Liver (tissue), 9 donors: Measurements from ENCODE around the gene STPG4. TPM values are rescaled to one million over a fixed set of nuclear protein-coding genes. Genes with fewer than 3 reads are reported as not detected.

ENCODE experiments used
- DNase-seq: peaks from one replicate; pipeline ENCODE4 v3.0.0-alpha.2; 2017; ENCODE audit warnings: low spot score
- H3K27ac ChIP-seq, 2 donors: one replicate each; pipeline ENCODE4 v1.7.0; 2013; ENCODE audit warnings: inconsistent platforms in 2 of 2, low read length in 2 of 2, control low read depth in 1 of 2, low read depth in 1 of 2, mild to moderate bottlenecking in 1 of 2
- H3K27me3 ChIP-seq, 4 donors: one replicate each; pipeline versions ENCODE4 v1.6.1 to v1.7.0; 2013; ENCODE audit warnings: low read length in 3 of 4, inconsistent platforms in 1 of 4, mild to moderate bottlenecking in 1 of 4, moderate library complexity in 1 of 4; ENCODE audit not compliant: control insufficient read depth in 4 of 4, insufficient read depth in 4 of 4
- H3K36me3 ChIP-seq, 4 donors: one replicate each; pipeline versions ENCODE4 v1.6.1 to v1.7.0; 2013; ENCODE audit warnings: low read length in 3 of 4, mild to moderate bottlenecking in 3 of 4, low read depth in 1 of 4, moderate library complexity in 1 of 4; ENCODE audit not compliant: control insufficient read depth in 4 of 4, insufficient read depth in 3 of 4
- H3K4me1 ChIP-seq, 4 donors: one replicate each; pipeline versions ENCODE4 v1.6.1 to v1.7.0; 2013; ENCODE audit warnings: low read length in 3 of 4, mild to moderate bottlenecking in 3 of 4, moderate library complexity in 1 of 4; ENCODE audit not compliant: control insufficient read depth in 4 of 4, insufficient read depth in 4 of 4
- H3K4me3 ChIP-seq, 3 donors: one replicate each; pipeline versions ENCODE4 v1.6.1 to v1.7.0; 2013; ENCODE audit warnings: low read length in 3 of 3, control low read depth in 1 of 3, low read depth in 1 of 3, mild to moderate bottlenecking in 1 of 3
- H3K9ac ChIP-seq, 2 donors: one replicate each; pipeline ENCODE4 v1.7.0; 2013; ENCODE audit warnings: low read length in 2 of 2, mild to moderate bottlenecking in 2 of 2, moderate library complexity in 2 of 2, control low read depth in 1 of 2, low read depth in 1 of 2
- H3K9me3 ChIP-seq, 4 donors: one replicate each; pipeline versions ENCODE4 v1.6.1 to v1.7.0; 2013; ENCODE audit warnings: low read length in 3 of 4; ENCODE audit not compliant: control insufficient read depth in 4 of 4
- ATF3 ChIP-seq: IDR thresholded peaks from 2 replicates; pipeline ENCODE4 v1.6.1; 2016; ENCODE audit warnings: antibody characterized with exemption
- CTCF ChIP-seq: fragments of 150-350 bp; IDR thresholded peaks from 2 replicates; pipeline ENCODE4 v1.5.1; 2017; ENCODE audit warnings: improper control_type of control experiment, low read depth, low read length; ENCODE audit not compliant: missing input control
- EGR1 ChIP-seq, 2 donors: IDR thresholded peaks; 2 replicates each; pipeline ENCODE4 v1.6.1; 2016 to 2018; ENCODE audit warnings: antibody characterized with exemption in 2 of 2, low read depth in 2 of 2
- FOXA1 ChIP-seq: IDR thresholded peaks from 2 replicates; pipeline ENCODE4 v1.6.1; 2016; ENCODE audit warnings: antibody characterized with exemption
- FOXA2 ChIP-seq: IDR thresholded peaks from 2 replicates; pipeline ENCODE4 v1.6.1; 2016; ENCODE audit warnings: antibody characterized with exemption
- GABPA ChIP-seq, 2 donors: IDR thresholded peaks in 1 of 2; conservative IDR thresholded peaks in 1 of 2; 2 replicates each; pipeline ENCODE4 v1.6.1; 2016; ENCODE audit warnings: antibody characterized with exemption in 2 of 2, mild to moderate bottlenecking in 1 of 2, moderate library complexity in 1 of 2
- HNF4A ChIP-seq, 2 donors: conservative IDR thresholded peaks; 2 replicates each; pipeline ENCODE4 v1.6.1; 2016; ENCODE audit warnings: antibody characterized with exemption in 2 of 2, mild to moderate bottlenecking in 2 of 2
- HNF4G ChIP-seq: IDR thresholded peaks from 2 replicates; pipeline ENCODE4 v1.6.1; 2016; ENCODE audit warnings: antibody characterized with exemption
- JUND ChIP-seq, 2 donors: IDR thresholded peaks; 2 replicates each; pipeline ENCODE4 v1.6.1; 2016; ENCODE audit warnings: antibody characterized with exemption in 2 of 2
- NR2F2 ChIP-seq: IDR thresholded peaks from 2 replicates; pipeline ENCODE4 v1.6.1; 2016; ENCODE audit warnings: antibody characterized with exemption
- RAD21 ChIP-seq, 2 donors: IDR thresholded peaks; 2 replicates each; pipeline ENCODE4 v1.6.1; 2016; ENCODE audit warnings: antibody characterized with exemption in 2 of 2, mild to moderate bottlenecking in 2 of 2
- REST ChIP-seq: IDR thresholded peaks from 2 replicates; pipeline ENCODE4 v1.6.1; 2016; ENCODE audit warnings: antibody characterized with exemption, mild to moderate bottlenecking
- RXRA ChIP-seq, 2 donors: IDR thresholded peaks; 2 replicates each; pipeline ENCODE4 v1.6.1; 2017 to 2018; ENCODE audit warnings: antibody characterized with exemption in 2 of 2, mild to moderate bottlenecking in 1 of 2
- SP1 ChIP-seq: IDR thresholded peaks from 2 replicates; pipeline ENCODE4 v1.6.1; 2018; ENCODE audit warnings: antibody characterized with exemption, mild to moderate bottlenecking
- TAF1 ChIP-seq: conservative IDR thresholded peaks from 2 replicates; pipeline ENCODE4 v1.6.1; 2016; ENCODE audit warnings: antibody characterized with exemption, mild to moderate bottlenecking
- YY1 ChIP-seq: IDR thresholded peaks from 2 replicates; pipeline ENCODE4 v1.6.1; 2016; ENCODE audit warnings: antibody characterized with exemption, mild to moderate bottlenecking
- WGBS: extraction: QIAGEN DNeasy Blood & Tissue Kit; methylation state at CpG from one replicate; pipeline ENCODE4 v1.1.7; 2013; 5-methylcytosine and 5-hydroxymethylcytosine counted together
- polyA plus RNA-seq, 2 donors: library from polyadenylated mRNA; stranded (reverse) in 1 of 2; unstranded in 1 of 2; fragments of 200-250 nt in 1 of 2; fragments of >200 nt in 1 of 2; fragmentation: Nextera tagmentation in 1 of 2; extraction: Ambion mirVana in 1 of 2; gene quantifications; one replicate each; pipeline versions ENCODE4 v1.2.1 to v1.2.3, GENCODE V29; 2013 to 2015
- total RNA-seq, 2 donors: library from RNA; depleted of rRNA; stranded (reverse); fragments of >200 nt; gene quantifications; one replicate each; pipeline ENCODE4 v1.2.3, GENCODE V29; 2014
- TF ChIP-seq, protein P1 (sequence below): IDR thresholded peaks from 2 replicates; pipeline ENCODE4 v1.6.1; 2016; ENCODE audit warnings: antibody characterized with exemption
- donor health status: healthy.
- donor health status: healthy.
- donor health status: healthy.
- donor health status: healthy.
- donor health status: healthy.

The STPG4 gene
- total and polyA plus RNA-seq, 4 donors = 0.25 TPM; not detected in 3

DNA sequence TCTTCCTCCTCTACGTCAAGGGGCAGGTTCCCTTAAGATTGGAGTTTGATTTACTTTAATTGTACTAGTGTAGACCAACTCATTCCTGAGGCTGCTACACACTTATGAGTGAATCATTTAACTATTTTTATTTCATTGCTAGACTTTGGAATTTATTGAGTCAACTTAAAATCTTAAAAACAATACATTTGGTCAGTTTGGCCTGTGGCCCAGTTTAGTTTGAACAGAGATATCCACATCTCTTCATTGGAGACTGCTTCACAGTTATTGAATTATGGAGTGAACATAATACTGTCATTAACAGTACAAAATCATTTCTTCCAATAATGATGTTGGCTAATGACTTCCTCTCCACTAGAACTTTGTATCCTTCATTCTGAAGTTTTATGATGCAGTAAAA lies 34.5 kb upstream of the STPG4 start:
- Histone ChIP-seq H3K9me3 (no peaks in the 10 kb centered on the region), H3K4me3 (no peak overlapping the region), H3K9ac (no peak overlapping the region), H3K27me3 (no peaks in the 10 kb centered on the region), H3K27ac (no peak overlapping the region), H3K4me1 (peaks cover 3 to 16% (median 5%) of the 10 kb centered on the region in 4 donors), H3K36me3 (no peaks in the 10 kb centered on the region)
- DNase-seq = no peak
- WGBS = 90% methylated on average over 1 of the region's 1 CpG
- TF ChIP-seq YY1 (no peak), RAD21 (IDR thresholded peaks at IDR 0.05) (no peak), SP1 (no peak), JUND (IDR thresholded peaks at IDR 0.05) (no peak), FOXA2 (no peak), RXRA (IDR thresholded peaks at IDR 0.05) (no peak), REST (no peak)

DNA sequence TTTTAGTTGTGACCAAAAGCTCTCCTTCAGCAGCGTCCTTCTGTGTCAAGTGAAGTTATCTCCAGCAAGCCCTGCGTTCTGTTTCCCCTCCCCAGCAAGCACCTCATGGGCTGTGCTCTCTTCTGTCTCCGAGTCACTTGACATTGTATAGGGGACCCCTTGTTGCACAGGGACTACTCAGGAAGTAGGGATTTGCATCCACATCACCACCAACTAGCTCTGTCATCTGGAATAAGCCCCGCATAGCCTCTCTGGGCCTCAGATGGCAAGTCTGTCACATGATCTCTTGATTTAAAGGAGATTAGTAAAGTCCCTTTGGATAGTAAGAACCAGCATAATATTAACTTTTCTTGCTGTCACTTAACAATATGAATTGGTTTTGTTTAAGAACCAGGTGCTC lies 32.0 kb upstream of the STPG4 start:
- no peak overlapping the region for H3K4me3 ChIP-seq
- no peak overlapping the region for H3K9ac ChIP-seq
- DNase-seq = no peak
- H3K4me1 ChIP-seq = no peaks in the 10 kb centered on the region
- H3K36me3 ChIP-seq = no peaks in the 10 kb centered on the region
- no peaks in the 10 kb centered on the region for H3K9me3 ChIP-seq
- WGBS = 96% methylated on average over 4 of the region's 4 CpGs
- H3K27me3 ChIP-seq = no peaks in the 10 kb centered on the region
- no peak for TF ChIP-seq RXRA (IDR thresholded peaks at IDR 0.05)
- TF ChIP-seq FOXA2 = no peak
- TF ChIP-seq HNF4A (conservative IDR thresholded peaks at IDR 0.05) = no peak
- no peak overlapping the region for H3K27ac ChIP-seq

DNA sequence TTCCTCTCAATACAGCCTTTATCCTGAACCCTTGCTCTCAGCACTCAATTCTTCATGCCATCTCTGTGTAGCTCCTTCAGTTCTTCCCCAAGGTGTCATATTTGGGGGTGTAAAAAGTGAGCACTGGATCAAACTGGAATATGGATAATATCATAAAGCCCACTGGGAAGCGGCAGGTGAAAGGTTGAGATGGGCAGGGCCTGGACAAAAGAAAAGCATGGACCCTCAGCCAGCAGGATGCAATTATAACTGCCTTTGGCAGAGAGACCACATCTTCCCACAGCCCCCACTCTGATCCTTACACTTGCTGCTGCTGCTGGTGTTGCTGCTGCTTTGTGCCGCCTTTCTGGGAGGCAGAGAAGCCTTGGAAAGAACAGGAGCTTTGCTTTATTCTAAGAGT lies 31.2 kb upstream of the STPG4 start:
- no peaks in the 10 kb centered on the region for H3K36me3 ChIP-seq
- H3K4me1 ChIP-seq = no peaks in the 10 kb centered on the region
- no peak overlapping the region for H3K27ac ChIP-seq
- no peak overlapping the region for H3K9ac ChIP-seq
- no peaks in the 10 kb centered on the region for H3K9me3 ChIP-seq
- no peak overlapping the region for H3K4me3 ChIP-seq
- WGBS = 99% methylated on average over 2 of the region's 2 CpGs
- DNase-seq = no peak
- H3K27me3 ChIP-seq = no peaks in the 10 kb centered on the region
- TF ChIP-seq ATF3 (no peak), FOXA2 (no peak), SP1 (no peak), TAF1 (no peak), RAD21 (IDR thresholded peaks at IDR 0.05) (no peak), JUND (IDR thresholded peaks at IDR 0.05) (no peak), FOXA1 (no peak), RXRA (IDR thresholded peaks at IDR 0.05) (no peak), GABPA (IDR thresholded peaks at IDR 0.05 in 1 of 2, conservative IDR thresholded peaks at IDR 0.05 in 1 of 2) (no peak), HNF4G (no peak), NR2F2 (no peak), YY1 (no peak), REST (no peak), EGR1 (IDR thresholded peaks at IDR 0.05; ENCODE audit: low read depth in 2 of 2) (no peak), CTCF (no peak)
- TF ChIP-seq, protein P1, sequence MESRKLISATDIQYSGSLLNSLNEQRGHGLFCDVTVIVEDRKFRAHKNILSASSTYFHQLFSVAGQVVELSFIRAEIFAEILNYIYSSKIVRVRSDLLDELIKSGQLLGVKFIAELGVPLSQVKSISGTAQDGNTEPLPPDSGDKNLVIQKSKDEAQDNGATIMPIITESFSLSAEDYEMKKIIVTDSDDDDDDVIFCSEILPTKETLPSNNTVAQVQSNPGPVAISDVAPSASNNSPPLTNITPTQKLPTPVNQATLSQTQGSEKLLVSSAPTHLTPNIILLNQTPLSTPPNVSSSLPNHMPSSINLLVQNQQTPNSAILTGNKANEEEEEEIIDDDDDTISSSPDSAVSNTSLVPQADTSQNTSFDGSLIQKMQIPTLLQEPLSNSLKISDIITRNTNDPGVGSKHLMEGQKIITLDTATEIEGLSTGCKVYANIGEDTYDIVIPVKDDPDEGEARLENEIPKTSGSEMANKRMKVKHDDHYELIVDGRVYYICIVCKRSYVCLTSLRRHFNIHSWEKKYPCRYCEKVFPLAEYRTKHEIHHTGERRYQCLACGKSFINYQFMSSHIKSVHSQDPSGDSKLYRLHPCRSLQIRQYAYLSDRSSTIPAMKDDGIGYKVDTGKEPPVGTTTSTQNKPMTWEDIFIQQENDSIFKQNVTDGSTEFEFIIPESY = no peak
